VCaP (cell line): Measurements from ENCODE around the gene SPINK14.

ENCODE experiments used
- H3K27ac ChIP-seq: fragments of 450-650 bp; 2 replicates; pipeline ENCODE4 v1.5.1; 2017
- TF ChIP-seq, protein P1 (sequence below): fragments of 450-650 bp; conservative IDR thresholded peaks from 2 replicates; pipeline ENCODE4 v1.5.1; 2017; ENCODE audit warnings: mild to moderate bottlenecking, moderate library complexity

The SPINK14 gene

DNA sequence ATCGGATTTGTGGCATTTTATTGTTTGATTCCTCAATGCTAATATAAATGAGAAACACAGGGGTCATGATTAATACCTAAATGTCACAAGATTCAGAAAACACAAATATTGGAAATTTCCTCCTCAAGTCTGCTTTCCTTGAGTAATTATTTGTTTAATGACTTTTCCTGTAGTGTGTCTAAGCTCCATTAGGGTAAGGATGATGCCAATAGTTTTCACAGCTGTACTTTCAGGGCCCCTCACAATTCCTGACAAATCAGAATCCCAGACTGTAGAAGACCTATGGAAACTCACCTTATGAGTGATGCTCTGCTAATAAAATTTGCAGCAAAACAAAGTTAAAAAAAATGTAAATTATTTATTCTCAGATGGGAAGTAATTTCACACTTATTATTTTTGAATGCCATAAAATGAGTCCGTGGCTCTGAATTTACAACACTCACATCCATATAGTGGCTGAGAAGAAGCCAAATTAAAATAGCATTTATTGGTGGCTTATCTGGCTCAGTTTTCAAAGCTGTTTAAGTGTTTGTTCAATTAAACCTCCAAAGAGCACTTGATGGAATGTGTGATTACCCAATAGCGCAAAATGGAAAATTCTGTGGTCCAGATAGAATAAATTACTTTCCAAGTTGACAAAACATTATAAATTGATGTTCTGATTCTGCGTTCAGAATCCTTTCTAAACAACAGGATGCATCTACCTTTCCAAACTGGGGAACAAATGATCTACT, 1.6 kb upstream of the SPINK14 start:
- TF ChIP-seq, protein P1, sequence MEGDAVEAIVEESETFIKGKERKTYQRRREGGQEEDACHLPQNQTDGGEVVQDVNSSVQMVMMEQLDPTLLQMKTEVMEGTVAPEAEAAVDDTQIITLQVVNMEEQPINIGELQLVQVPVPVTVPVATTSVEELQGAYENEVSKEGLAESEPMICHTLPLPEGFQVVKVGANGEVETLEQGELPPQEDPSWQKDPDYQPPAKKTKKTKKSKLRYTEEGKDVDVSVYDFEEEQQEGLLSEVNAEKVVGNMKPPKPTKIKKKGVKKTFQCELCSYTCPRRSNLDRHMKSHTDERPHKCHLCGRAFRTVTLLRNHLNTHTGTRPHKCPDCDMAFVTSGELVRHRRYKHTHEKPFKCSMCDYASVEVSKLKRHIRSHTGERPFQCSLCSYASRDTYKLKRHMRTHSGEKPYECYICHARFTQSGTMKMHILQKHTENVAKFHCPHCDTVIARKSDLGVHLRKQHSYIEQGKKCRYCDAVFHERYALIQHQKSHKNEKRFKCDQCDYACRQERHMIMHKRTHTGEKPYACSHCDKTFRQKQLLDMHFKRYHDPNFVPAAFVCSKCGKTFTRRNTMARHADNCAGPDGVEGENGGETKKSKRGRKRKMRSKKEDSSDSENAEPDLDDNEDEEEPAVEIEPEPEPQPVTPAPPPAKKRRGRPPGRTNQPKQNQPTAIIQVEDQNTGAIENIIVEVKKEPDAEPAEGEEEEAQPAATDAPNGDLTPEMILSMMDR, result no peak
- 0 out of 2 replicates have a peak overlapping the region, but pooled peaks have one; percentile 8 for H3K27ac ChIP-seq

DNA sequence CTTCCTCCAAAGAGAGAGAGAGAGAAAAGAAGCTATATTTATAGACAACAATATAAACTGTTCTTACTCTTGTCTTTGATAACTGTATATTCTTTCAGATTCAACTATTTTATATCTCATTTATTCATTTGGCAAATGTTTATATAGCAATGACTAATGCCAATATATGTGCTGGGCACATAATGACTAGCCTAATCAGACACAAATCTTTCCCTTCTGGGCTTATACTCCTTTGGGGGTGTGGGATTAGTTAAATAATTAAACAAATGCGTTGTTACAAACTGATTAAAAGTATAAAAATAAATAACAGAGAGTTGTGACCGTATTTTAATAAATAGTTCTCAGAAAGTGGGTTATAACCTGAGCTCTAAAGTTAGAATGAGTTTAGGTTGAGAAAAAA, 4.0 kb downstream of the SPINK14 start:
- TF ChIP-seq, protein P1, result no peak
- no peak overlapping the region for H3K27ac ChIP-seq

DNA sequence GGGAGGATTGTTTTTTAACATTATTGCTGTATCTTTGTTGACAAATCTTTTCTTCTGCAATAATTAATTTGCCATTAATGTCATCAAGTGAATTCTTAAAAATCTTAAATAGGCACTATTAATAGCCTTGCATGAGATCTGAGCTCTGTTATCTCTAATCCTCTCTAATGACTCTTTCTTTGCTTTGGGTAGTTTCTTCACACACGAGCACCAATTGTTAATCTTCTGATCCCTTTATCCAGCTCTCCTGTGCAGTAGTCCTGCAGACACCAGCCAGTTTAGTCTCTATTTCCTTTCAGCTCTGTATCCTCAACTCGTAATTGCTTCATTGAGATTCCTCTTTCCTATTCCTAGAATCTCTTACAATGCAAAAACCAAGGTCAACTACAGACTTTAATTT, 8.1 kb downstream of the SPINK14 start:
- TF ChIP-seq, protein P1, result no peak
- H3K27ac ChIP-seq, result no peak overlapping the region

DNA sequence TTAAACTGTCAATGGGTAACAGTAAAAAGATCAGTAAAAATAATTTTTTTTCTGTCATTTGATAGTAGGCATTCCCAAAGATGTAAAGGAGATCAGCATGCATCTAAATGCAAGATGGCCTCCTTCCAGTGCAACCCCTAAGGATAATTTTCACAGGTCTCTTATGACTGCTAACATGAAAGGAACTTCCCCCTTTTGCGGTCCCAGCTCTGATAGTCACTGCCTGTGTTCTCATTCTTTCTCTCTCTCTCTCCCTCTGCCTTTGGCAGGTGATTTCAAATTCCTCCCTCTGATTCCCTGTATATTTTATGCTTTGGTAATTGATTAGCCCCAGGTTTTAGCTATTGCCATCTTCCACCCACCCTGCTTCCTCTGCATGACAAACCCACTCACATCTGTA, 8.9 kb downstream of the SPINK14 start:
- TF ChIP-seq, protein P1, result no peak
- H3K27ac ChIP-seq, result no peak overlapping the region

DNA sequence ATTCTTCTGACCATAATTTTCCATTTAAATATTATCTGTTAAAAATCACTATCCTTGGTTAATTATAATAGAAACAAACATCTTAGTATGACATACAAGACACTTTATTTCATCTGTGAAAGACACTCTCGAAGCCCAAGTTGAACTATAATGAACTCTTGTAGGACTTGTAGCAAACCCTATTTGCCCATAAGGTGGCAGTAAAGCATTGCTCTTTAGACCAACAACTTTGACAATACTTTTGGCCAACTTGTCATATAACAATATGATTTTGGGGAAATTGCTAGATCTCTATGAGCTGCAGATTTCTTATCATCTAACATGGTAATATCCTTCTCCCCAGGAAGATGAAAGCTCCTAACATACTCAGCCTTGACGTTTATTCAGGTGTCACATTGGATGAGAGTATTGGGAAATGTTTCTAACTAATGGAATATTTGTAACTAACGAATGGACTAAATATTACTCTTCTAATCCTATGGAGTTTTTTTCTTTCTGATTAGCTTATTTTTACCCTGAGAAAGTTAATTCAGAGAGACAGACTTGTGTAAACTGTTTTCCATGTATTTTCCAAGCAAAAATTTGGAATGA, 11.0 kb downstream of the SPINK14 start:
- TF ChIP-seq, protein P1, result peak; percentile 76
- H3K27ac ChIP-seq, result no peak overlapping the region

DNA sequence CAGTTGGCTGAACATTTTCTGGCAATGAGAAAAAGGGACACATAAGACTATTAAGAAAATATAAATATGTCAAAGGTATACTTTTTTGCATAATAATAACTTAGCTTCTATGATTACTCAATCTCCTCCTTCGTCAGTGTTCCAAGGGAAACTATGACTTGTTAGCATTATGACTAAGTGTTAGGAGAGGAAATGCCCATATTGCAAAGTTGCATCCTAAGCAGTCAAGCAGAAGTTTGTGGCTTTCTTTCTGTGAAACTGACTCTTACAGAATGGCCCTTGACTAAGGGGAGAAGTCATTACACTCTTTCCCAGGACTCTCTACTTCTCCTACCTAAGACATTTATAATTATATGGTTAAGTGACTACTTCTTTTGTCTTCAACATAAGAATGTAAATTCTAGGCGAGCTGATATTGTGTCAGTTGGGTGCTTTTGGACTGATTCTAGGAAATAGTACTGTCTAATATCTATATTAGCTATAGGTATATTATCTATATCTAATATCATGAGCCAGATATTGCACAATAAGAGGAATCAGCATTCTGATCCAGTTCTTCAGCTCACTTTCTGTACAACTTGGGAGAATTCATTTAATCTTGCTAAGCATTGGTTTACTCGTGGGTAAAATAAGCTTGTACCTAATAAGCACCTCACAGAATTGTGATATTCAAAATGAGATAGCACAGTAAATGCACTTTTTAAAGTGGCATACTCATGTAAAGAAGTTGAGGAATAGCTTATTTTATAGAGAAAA, 18.1 kb downstream of the SPINK14 start:
- no peak overlapping the region for H3K27ac ChIP-seq
- TF ChIP-seq, protein P1, result no peak

DNA sequence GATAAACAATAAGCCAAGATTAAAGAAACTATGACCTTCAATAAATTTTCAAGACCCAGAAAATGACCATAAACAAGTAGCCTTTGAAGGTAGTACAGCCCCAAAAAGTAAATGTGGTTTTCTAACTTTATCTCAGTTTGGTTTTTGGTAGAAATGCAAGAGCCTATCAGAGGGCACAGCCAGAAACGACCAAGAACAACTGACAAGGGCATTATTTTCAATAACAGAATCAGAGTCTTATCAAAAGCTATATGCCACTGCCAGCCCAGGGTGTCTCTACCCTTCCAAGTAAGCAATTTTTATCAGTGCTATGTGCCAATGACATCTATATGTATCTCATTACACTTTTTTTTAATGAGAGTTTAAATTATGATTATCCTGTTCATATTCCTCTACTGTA, 22.7 kb downstream of the SPINK14 start:
- TF ChIP-seq, protein P1, result no peak
- H3K27ac ChIP-seq, result no peak overlapping the region
